Common myeloid progenitor, CD34-positive (primary cell): ENCODE measurements around the gene TAP2.

Experiments
- CTCF ChIA-PET: fragments of 350-600 bp; sonication (Branson Sonifier 250); formaldehyde crosslinking; loops from one replicate; lab custom pipeline; 2021; ENCODE audit warnings: antibody characterized with exemption; lab: Charles Lee
- POLR2A ChIA-PET: fragments of 350-600 bp; sonication (Branson Sonifier 250); formaldehyde crosslinking; loops from one replicate; lab custom pipeline; 2021; ENCODE audit warnings: antibody characterized with exemption; lab: Charles Lee
- DNase-seq, 3 donors: peaks; one replicate each; pipeline versions ENCODE4 v3.0.0 to v3.0.0-alpha.2; 2013
- H3K27ac ChIP-seq, 2 experiments: 1 replicate in 1 of 2; 2 replicates in 1 of 2; pipeline ENCODE4 v1.7.0; 2013; ENCODE audit warnings: inconsistent platforms in 2 of 2, low read length in 2 of 2, mild to moderate bottlenecking in 2 of 2, low read depth in 1 of 2, moderate library complexity in 1 of 2; ENCODE audit not compliant: severe bottlenecking in 2 of 2, insufficient read depth in 1 of 2, poor library complexity in 1 of 2
- H3K27me3 ChIP-seq, 5 experiments: replicated peaks in 2 of 5; 1 replicate in 3 of 5; 2 replicates in 2 of 5; pipeline versions ENCODE4 v1.6.1 to v1.7.0; 2013; ENCODE audit warnings: low read length in 4 of 5, mild to moderate bottlenecking in 2 of 5, moderate library complexity in 2 of 5, inconsistent platforms in 1 of 5; ENCODE audit not compliant: insufficient read depth in 5 of 5, control insufficient read depth in 4 of 5
- H3K36me3 ChIP-seq, 4 experiments: 1 replicate in 2 of 4; 2 replicates in 2 of 4; pipeline versions ENCODE4 v1.6.1 to v1.7.0; 2013; ENCODE audit warnings: low read length in 3 of 4, control low read depth in 1 of 4, mild to moderate bottlenecking in 1 of 4; ENCODE audit not compliant: control insufficient read depth in 4 of 4, insufficient read depth in 4 of 4
- H3K4me1 ChIP-seq, 4 experiments: 1 replicate in 3 of 4; 2 replicates in 1 of 4; pipeline versions ENCODE4 v1.6.1 to v1.7.1; 2013; ENCODE audit warnings: low read length in 3 of 4, mild to moderate bottlenecking in 3 of 4, control low read depth in 1 of 4, inconsistent platforms in 1 of 4, moderate library complexity in 1 of 4; ENCODE audit not compliant: control insufficient read depth in 4 of 4, insufficient read depth in 4 of 4; ENCODE audit errors: control extremely low read depth in 1 of 4
- H3K4me3 ChIP-seq, 7 experiments: 1 replicate in 4 of 7; 2 replicates in 3 of 7; pipeline versions ENCODE4 v1.5.1 to v1.7.0; 2013; ENCODE audit warnings: mild to moderate bottlenecking in 7 of 7, low read length in 6 of 7, moderate library complexity in 6 of 7, inconsistent platforms in 2 of 7, low read depth in 2 of 7, control low read depth in 1 of 7; ENCODE audit not compliant: insufficient read depth in 4 of 7, control insufficient read depth in 1 of 7; ENCODE audit errors: extremely low read depth in 1 of 7
- H3K9me3 ChIP-seq, 5 experiments: 1 replicate in 4 of 5; 2 replicates in 1 of 5; pipeline versions ENCODE4 v1.6.1 to v1.7.1; 2013; ENCODE audit warnings: low read length in 4 of 5, mild to moderate bottlenecking in 2 of 5, inconsistent platforms in 1 of 5, low read depth in 1 of 5, moderate library complexity in 1 of 5; ENCODE audit not compliant: control insufficient read depth in 4 of 5, insufficient read depth in 2 of 5; ENCODE audit errors: control extremely low read depth in 1 of 5
- WGBS: methylation state at CpG from one replicate; pipeline ENCODE4 v1.1.5; 2013; ENCODE audit not compliant: insufficient coverage; 5-methylcytosine and 5-hydroxymethylcytosine counted together

TAP2 gene

GRCh38 chr6:32843979-32844838, 5.7 kb upstream of the TAP2 start, which contains the start of gene PSMB8:
PSMB8 (minus strand) TSS chr6:32844047; CDS start chr6:32843996, 51 bp downstream.
- Histone ChIP-seq H3K36me3 (peaks cover 28 to 62% (median 40%) of the 10 kb centered on the region in 4 experiments), H3K27me3 (no peaks in the 10 kb centered on the region), H3K4me3 (peak within 1 kb of the TSS; percentile 88 to 98 (median 94)), H3K27ac (peak within 1 kb of the TSS; percentile 80 to 92), H3K4me1 (peaks cover 23 to 71% (median 40%) of the 10 kb centered on the region in 4 experiments), H3K9me3 (no peaks in the 10 kb centered on the region)
- WGBS = 0% methylated on average over 32 of the region's 40 CpGs
- POLR2A ChIA-PET = interaction anchor here (1.0 to 3.0 kb wide), 4 partner anchors 10 to 128 kb away, joined by 3 to 29 read pairs (median 5); partner anchors contain the start of genes PSMB9 and TAP1
- DNase-seq = peak; percentile 96 to 97 (median 97)
- CTCF ChIA-PET = interaction anchor here (1.5 to 3.8 kb wide), 6 partner anchors 10 to 127 kb away, joined by 5 to 49 read pairs (median 12); partner anchors contain the start of genes PSMB9 and TAP1

GRCh38 chr6:32843331-32843978, 4.9 kb upstream of the TAP2 start:
- peak in 1 of 3 donors; percentile 22 for DNase-seq
- POLR2A ChIA-PET = interaction anchor here (2.9 to 3.0 kb wide), 2 partner anchors 10 kb away, joined by 11 to 29 read pairs; partner anchors contain the start of genes PSMB9 and TAP1

GRCh38 chr6:32842690-32843089, 4.2 kb upstream of the TAP2 start:
- no peaks in the 10 kb centered on the region for H3K9me3 ChIP-seq
- WGBS = 93% methylated on average over 5 of the region's 8 CpGs
- H3K27ac ChIP-seq = no peak overlapping the region
- POLR2A ChIA-PET = interaction anchor here (0.7 to 2.9 kb wide), 2 partner anchors 11 to 347 kb away, joined by 3 to 11 read pairs; partner anchors contain the start of genes PSMB9 and TAP1
- peaks cover 16 to 47% (median 29%) of the 10 kb centered on the region in 4 experiments for H3K36me3 ChIP-seq
- DNase-seq = no peak
- H3K27me3 ChIP-seq = no peaks in the 10 kb centered on the region
- CTCF ChIA-PET = interaction anchor here (0.8 to 2.8 kb wide), 7 partner anchors 8 to 26 kb away, joined by 3 to 26 read pairs (median 3); partner anchors contain the start of genes PSMB9 and TAP1
- H3K4me1 ChIP-seq = peaks cover 23 to 75% (median 45%) of the 10 kb centered on the region in 4 experiments
- peak overlapping the region; percentile 18 to 98 (median 90) for H3K4me3 ChIP-seq

More at GRCh38 chr6:32843331-32843978, 4.9 kb upstream of the TAP2 start:
- H3K4me3 ChIP-seq = peak overlapping the region; percentile 88 to 98 (median 94)
- peak overlapping the region; percentile 80 to 92 for H3K27ac ChIP-seq
- H3K36me3 ChIP-seq = peaks cover 22 to 54% (median 36%) of the 10 kb centered on the region in 4 experiments
- H3K4me1 ChIP-seq = peaks cover 23 to 72% (median 40%) of the 10 kb centered on the region in 4 experiments
- CTCF ChIA-PET = interaction anchor here (1.2 to 3.8 kb wide), 8 partner anchors 11 to 128 kb away, joined by 3 to 49 read pairs (median 12); partner anchors contain the start of genes PSMB9 and TAP1
- no peaks in the 10 kb centered on the region for H3K27me3 ChIP-seq
- H3K9me3 ChIP-seq = no peaks in the 10 kb centered on the region
- 0% methylated on average over 21 of the region's 28 CpGs for WGBS

- no peaks in the 10 kb centered on the region for H3K27me3 ChIP-seq
- no peak for DNase-seq
- H3K4me1 ChIP-seq = peaks cover 23 to 79% (median 50%) of the 10 kb centered on the region in 4 experiments
- no peak overlapping the region for H3K27ac ChIP-seq
- peaks cover 14 to 42% (median 23%) of the 10 kb centered on the region in 4 experiments for H3K36me3 ChIP-seq
- POLR2A ChIA-PET = interaction anchor here (0.7 to 2.9 kb wide), 2 partner anchors 12 to 347 kb away, joined by 3 to 11 read pairs; partner anchors contain the start of genes PSMB9 and TAP1
- H3K4me3 ChIP-seq = peak overlapping the region in 4 of 7 experiments; percentile 90 to 98 (median 94)
- WGBS = 93% methylated on average over 4 of the region's 6 CpGs
- no peaks in the 10 kb centered on the region for H3K9me3 ChIP-seq
- CTCF ChIA-PET = interaction anchor here (0.8 to 2.8 kb wide), 8 partner anchors 9 to 139 kb away, joined by 3 to 26 read pairs (median 4); partner anchors contain the start of genes PSMB9 and TAP1
Measured at GRCh38 chr6:32842021-32842650, 3.6 kb upstream of the TAP2 start.

- WGBS = 35% methylated on average over 9 of the region's 9 CpGs
- ChIA-PET CTCF (interaction anchor here (1.6 to 3.6 kb wide), 4 partner anchors 14 to 140 kb away, joined by 4 to 52 read pairs (median 24); partner anchors contain the start of genes PSMB9 and TAP1), POLR2A (interaction anchor here (2.9 kb wide), 1 partner anchor 13 kb away, joined by 11 read pairs; the partner anchor contains the start of genes PSMB9 and TAP1)
- Histone ChIP-seq H3K4me1 (peaks cover 16 to 66% (median 46%) of the 10 kb centered on the region in 4 experiments), H3K4me3 (peak overlapping the region in 2 of 7 experiments; percentile 4 to 21), H3K9me3 (no peaks in the 10 kb centered on the region), H3K27me3 (no peaks in the 10 kb centered on the region), H3K36me3 (peaks cover 10 to 34% (median 18%) of the 10 kb centered on the region in 4 experiments), H3K27ac (peak overlapping the region in 1 of 2 experiments; percentile 19)
- DNase-seq = peak in 1 of 3 donors; percentile 24
Measured at GRCh38 chr6:32840604-32841246, 2.2 kb upstream of the TAP2 start.
